Osteoblast (primary cell): ENCODE results near the gene ZNF655. TPM values are rescaled to one million over a fixed set of nuclear protein-coding genes. Genes with fewer than 3 reads are reported as not detected.

Experiments used
- DNase-seq: peaks from one replicate; pipeline ENCODE4 v3.0.0; 2011; ENCODE audit warnings: low spot score, mixed read lengths; ENCODE audit not compliant: insufficient read length; ENCODE audit errors: missing footprints
- H2AFZ ChIP-seq: 2 replicates; pipeline ENCODE4 v1.6.0; 2011; ENCODE audit warnings: mild to moderate bottlenecking, low read length
- H3K27ac ChIP-seq: 2 replicates; pipeline ENCODE4 v1.5.1; 2011; ENCODE audit warnings: mild to moderate bottlenecking, low read depth, low read length, moderate library complexity
- H3K27me3 ChIP-seq: 2 replicates; pipeline ENCODE4 v1.6.0; 2012; ENCODE audit warnings: mild to moderate bottlenecking, control low read depth, inconsistent platforms, low read length, moderate library complexity; ENCODE audit not compliant: insufficient read depth
- H3K36me3 ChIP-seq: 2 replicates; pipeline ENCODE4 v1.5.1; 2011; ENCODE audit warnings: mild to moderate bottlenecking, low read length, control low read depth, moderate library complexity; ENCODE audit not compliant: insufficient read depth
- H3K4me1 ChIP-seq: 2 replicates; pipeline ENCODE4 v1.5.1; 2011; ENCODE audit warnings: mild to moderate bottlenecking, low read length, control low read depth, moderate library complexity; ENCODE audit not compliant: insufficient read depth
- H3K4me2 ChIP-seq: 2 replicates; pipeline ENCODE4 v1.6.0; 2011; ENCODE audit warnings: mild to moderate bottlenecking, low read length; ENCODE audit not compliant: insufficient read depth
- H3K4me3 ChIP-seq: fragments of 200-600 bp; sonication (generic); 3 replicates; pipeline ENCODE4 v1.5.1; 2012; ENCODE audit warnings: mild to moderate bottlenecking, low read length, inconsistent platforms; ENCODE audit not compliant: insufficient read depth
- H3K79me2 ChIP-seq: 2 replicates; pipeline ENCODE4 v1.6.0; 2012; ENCODE audit warnings: mild to moderate bottlenecking, low read length, control low read depth, inconsistent platforms; ENCODE audit not compliant: insufficient read depth
- H3K9me3 ChIP-seq: 2 replicates; pipeline ENCODE4 v1.5.1; 2011; ENCODE audit warnings: low read depth, low read length, control low read depth
- H4K20me1 ChIP-seq: 2 replicates; pipeline ENCODE4 v1.6.0; 2012; ENCODE audit warnings: mild to moderate bottlenecking, low read length, control low read depth; ENCODE audit not compliant: insufficient read depth
- total RNA-seq: library from RNA; depleted of rRNA; stranded (reverse); fragments of >200 nt; gene quantifications from 2 replicates; pipeline ENCODE4 v1.2.3, GENCODE V29; 2012
- TF ChIP-seq, protein P1 (sequence below): IDR thresholded peaks from 2 replicates; pipeline ENCODE4 v1.5.1; 2011; ENCODE audit warnings: mild to moderate bottlenecking, low read depth, low read length, moderate library complexity; ENCODE audit errors: extremely low read depth

ZNF655 gene
- total RNA-seq, 1 donor = 76.7 TPM

DNA sequence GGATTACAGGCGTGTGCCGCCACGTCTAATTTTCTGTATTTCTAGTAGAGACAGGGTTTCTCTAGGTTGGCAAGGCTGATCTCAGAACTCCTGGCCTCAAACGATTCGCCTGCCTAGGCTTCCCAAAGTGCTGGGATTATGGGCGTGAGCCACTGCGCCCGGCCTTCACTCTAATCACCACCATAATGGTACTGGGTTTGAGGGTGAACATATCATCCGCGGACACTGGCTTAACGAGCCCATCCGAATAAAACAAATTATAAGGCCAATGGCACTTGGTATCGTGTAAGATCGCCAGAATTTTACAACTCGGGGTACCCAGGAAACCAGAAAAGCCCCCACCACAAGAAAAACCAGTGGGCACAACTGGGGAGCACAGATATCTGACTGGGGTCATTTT is 7.1 kb upstream of the ZNF655 start:
- H2AFZ ChIP-seq = peak overlapping the region; percentile 98
- peak; percentile 70 for DNase-seq
- peaks cover 9% of the 10 kb centered on the region for H3K36me3 ChIP-seq
- no peaks in the 10 kb centered on the region for H4K20me1 ChIP-seq
- H3K4me2 ChIP-seq = peak overlapping the region; percentile 81
- H3K4me1 ChIP-seq = peaks cover 9% of the 10 kb centered on the region
- peaks cover 27% of the 10 kb centered on the region for H3K79me2 ChIP-seq
- H3K27me3 ChIP-seq = no peaks in the 10 kb centered on the region
- peaks cover 3% of the 10 kb centered on the region for H3K9me3 ChIP-seq
- peak overlapping the region; percentile 100 for H3K4me3 ChIP-seq
- TF ChIP-seq, protein P1, sequence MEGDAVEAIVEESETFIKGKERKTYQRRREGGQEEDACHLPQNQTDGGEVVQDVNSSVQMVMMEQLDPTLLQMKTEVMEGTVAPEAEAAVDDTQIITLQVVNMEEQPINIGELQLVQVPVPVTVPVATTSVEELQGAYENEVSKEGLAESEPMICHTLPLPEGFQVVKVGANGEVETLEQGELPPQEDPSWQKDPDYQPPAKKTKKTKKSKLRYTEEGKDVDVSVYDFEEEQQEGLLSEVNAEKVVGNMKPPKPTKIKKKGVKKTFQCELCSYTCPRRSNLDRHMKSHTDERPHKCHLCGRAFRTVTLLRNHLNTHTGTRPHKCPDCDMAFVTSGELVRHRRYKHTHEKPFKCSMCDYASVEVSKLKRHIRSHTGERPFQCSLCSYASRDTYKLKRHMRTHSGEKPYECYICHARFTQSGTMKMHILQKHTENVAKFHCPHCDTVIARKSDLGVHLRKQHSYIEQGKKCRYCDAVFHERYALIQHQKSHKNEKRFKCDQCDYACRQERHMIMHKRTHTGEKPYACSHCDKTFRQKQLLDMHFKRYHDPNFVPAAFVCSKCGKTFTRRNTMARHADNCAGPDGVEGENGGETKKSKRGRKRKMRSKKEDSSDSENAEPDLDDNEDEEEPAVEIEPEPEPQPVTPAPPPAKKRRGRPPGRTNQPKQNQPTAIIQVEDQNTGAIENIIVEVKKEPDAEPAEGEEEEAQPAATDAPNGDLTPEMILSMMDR = no peak
- H3K27ac ChIP-seq = peak overlapping the region; percentile 97

DNA sequence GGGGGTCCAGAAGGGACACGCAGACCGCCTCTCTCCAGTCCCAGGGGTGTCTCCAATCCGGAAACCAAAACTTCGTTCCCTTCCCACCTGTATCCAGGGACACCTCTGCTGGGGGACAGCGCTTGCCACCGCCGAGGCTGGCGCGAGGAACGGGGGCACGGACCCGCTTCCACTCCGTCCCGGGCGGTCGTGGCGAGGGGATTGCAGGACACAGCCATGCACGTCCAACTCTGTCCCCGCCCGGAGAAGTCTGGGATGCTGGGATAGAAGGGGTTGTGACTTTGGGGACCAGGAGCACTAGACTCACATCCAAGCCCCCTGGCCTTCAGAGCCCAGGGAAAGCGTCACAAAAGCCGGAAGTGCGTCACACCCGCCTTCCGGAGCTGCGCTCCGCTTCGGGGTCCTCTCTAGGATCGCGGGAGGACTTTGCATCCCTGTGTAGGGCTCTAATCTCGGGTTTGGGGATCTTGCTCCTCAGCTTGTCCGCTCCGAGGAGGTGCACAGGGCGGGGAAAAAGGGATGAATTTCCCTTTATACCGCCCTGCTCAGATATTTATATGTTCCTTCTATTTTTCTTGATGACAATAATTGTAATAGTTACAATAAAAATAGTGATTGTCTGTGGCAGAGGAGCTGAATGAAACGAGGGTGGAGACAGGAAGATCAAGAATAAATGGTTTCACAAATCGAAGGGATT is 6.5 kb upstream of the ZNF655 start, which contains the start of gene FAM200A:
Gene FAM200A (minus strand): TSS at position 348 of the 697 bp plus-strand sequence. CDS start 3,707 bp downstream, outside the sequence.
- Histone ChIP-seq H3K4me1 (peaks cover 9% of the 10 kb centered on the region), H3K36me3 (peaks cover 9% of the 10 kb centered on the region), H3K27me3 (no peaks in the 10 kb centered on the region), H3K79me2 (peaks cover 29% of the 10 kb centered on the region), H3K27ac (peak within 1 kb of the TSS; percentile 97), H3K9me3 (peaks cover 3% of the 10 kb centered on the region), H3K4me2 (peak within 1 kb of the TSS; percentile 81), H2AFZ (peak within 1 kb of the TSS; percentile 98), H4K20me1 (no peaks in the 10 kb centered on the region), H3K4me3 (peak within 1 kb of the TSS; percentile 100)
- DNase-seq = peak; percentile 98
- TF ChIP-seq, protein P1 = no peak

DNA sequence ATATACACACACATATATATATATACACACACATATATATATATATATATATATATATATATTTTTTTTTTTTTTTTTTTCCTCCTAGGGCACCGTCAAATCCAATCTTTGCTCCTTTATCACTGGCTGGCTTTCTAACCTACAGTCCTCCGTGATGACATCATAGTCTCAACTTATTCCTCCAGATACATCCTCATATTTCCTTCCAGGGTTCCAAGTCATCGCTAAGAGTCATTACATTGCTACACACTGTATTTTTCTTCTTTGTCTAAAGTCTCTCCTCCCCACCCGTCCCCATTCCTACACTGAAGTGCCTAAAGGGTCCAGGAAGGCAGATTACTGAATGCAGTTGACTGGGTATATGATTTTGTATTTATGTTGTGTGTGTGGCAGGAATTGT is 5.4 kb upstream of the ZNF655 start:
- no peak for DNase-seq
- Histone ChIP-seq H3K79me2 (peaks cover 40% of the 10 kb centered on the region), H3K36me3 (peaks cover 2% of the 10 kb centered on the region), H3K9me3 (peaks cover under 1% of the 10 kb centered on the region), H3K27me3 (no peaks in the 10 kb centered on the region), H3K4me3 (no peak overlapping the region), H2AFZ (no peak overlapping the region), H3K27ac (no peak overlapping the region), H4K20me1 (no peaks in the 10 kb centered on the region), H3K4me2 (no peak overlapping the region), H3K4me1 (peaks cover 17% of the 10 kb centered on the region)
- TF ChIP-seq, protein P1 = no peak

DNA sequence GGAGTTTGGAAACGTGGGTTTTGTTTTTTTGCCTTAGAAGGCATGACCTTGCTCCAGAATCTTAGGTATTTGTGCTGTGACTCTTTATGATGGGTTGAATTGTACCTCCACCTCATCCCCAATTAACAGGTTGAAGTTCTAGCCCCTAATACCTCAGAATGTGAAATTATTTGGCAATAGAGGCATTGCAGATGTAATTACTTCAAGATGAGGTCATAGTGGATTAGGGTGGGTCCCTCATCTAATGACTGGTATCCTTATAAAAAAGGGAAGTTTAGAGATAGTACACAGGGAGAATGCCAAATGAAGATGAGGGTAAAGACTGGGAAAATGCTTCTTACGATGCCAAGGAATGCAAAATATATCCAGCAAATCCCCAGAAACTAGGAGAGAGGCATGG is 3.5 kb upstream of the ZNF655 start:
- Histone ChIP-seq H3K9me3 (no peaks in the 10 kb centered on the region), H3K36me3 (no peaks in the 10 kb centered on the region), H3K79me2 (peaks cover 55% of the 10 kb centered on the region), H2AFZ (no peak overlapping the region), H3K4me2 (no peak overlapping the region), H3K27me3 (no peaks in the 10 kb centered on the region), H3K27ac (no peak overlapping the region), H3K4me3 (no peak overlapping the region), H4K20me1 (no peaks in the 10 kb centered on the region), H3K4me1 (peaks cover 19% of the 10 kb centered on the region)
- no peak for DNase-seq
- TF ChIP-seq, protein P1 = no peak
